Upper lobe of left lung (tissue), 6 donors: ENCODE measurements around the gene SHQ1. TPM values are rescaled to one million over a fixed set of nuclear protein-coding genes. Genes with fewer than 3 reads are reported as not detected.
"Not testable (repeated sequence)": the region's sequence is repeated elsewhere in the genome, so short reads cannot be mapped to it uniquely, and the experiment has no call there.

Experiments used
- ATAC-seq, 2 donors: fragments of 200-7000 bp; cut with Tn5 transposase; one replicate each; pipeline ENCODE4 v1.9.1; 2022; ENCODE audit warnings: mild to moderate bottlenecking in 2 of 2, moderate library complexity in 2 of 2; ENCODE audit not compliant: low FRiP score in 2 of 2
- DNase-seq, 2 donors: peaks; one replicate each; pipeline ENCODE4 v3.0.0-alpha.2; 2019 to 2020
- H3K27ac ChIP-seq, 4 donors: fragments of 200-600 bp; sonication (generic); one replicate each; pipeline ENCODE4 v1.5.1; 2016 to 2019
- H3K27me3 ChIP-seq, 4 donors: fragments of 200-600 bp; sonication (generic); one replicate each; pipeline ENCODE4 v1.5.1; 2017 to 2019
- H3K36me3 ChIP-seq, 4 donors: fragments of 200-600 bp; sonication (generic); one replicate each; pipeline ENCODE4 v1.5.1; 2016 to 2019
- H3K4me1 ChIP-seq, 4 donors: fragments of 200-600 bp; sonication (generic); one replicate each; pipeline ENCODE4 v1.5.1; 2018 to 2019
- H3K4me3 ChIP-seq, 4 donors: fragments of 200-600 bp; sonication (generic); one replicate each; pipeline ENCODE4 v1.5.1; 2017 to 2019; ENCODE audit warnings: mild to moderate bottlenecking in 2 of 4, moderate library complexity in 1 of 4
- H3K9me3 ChIP-seq, 4 donors: fragments of 200-600 bp; sonication (generic); one replicate each; pipeline ENCODE4 v1.5.1; 2018 to 2019
- CTCF ChIP-seq, 6 experiments: fragments of 450-650 bp in 4 of 6; fragments of 200-600 bp in 2 of 6; sonication (generic) in 2 of 6; IDR thresholded peaks; one replicate each; pipeline ENCODE4 v1.5.1; 2016 to 2019; ENCODE audit warnings: antibody characterized with exemption in 6 of 6
- EP300 ChIP-seq, 4 donors: sonication (generic); formaldehyde crosslinking; IDR thresholded peaks; one replicate each; pipeline ENCODE4 v1.5.1; 2017; ENCODE audit warnings: antibody characterized with exemption in 4 of 4, control low read depth in 2 of 4
- POLR2A ChIP-seq, 4 donors: fragments of 450-650 bp; IDR thresholded peaks; one replicate each; pipeline ENCODE4 v1.5.1; 2016 to 2017; ENCODE audit warnings: antibody characterized with exemption in 4 of 4, mild to moderate bottlenecking in 2 of 4
- POLR2AphosphoS5 ChIP-seq, 2 donors: sonication (generic); formaldehyde crosslinking; IDR thresholded peaks; one replicate each; pipeline ENCODE4 v1.5.1; 2017; ENCODE audit warnings: antibody characterized with exemption in 2 of 2
- WGBS, 2 donors: methylation state at CpG; one replicate each; pipeline ENCODE4 v1.1.5; 2017 to 2018; 5-methylcytosine and 5-hydroxymethylcytosine counted together
- total RNA-seq, 6 donors: library from RNA; depleted of rRNA in 4 of 6; stranded (reverse); fragments of >200 nt in 4 of 6; gene quantifications; one replicate each; pipeline versions ENCODE4 v1.1.0 to v1.2.1, GENCODE V29; 2016 to 2021
- donor health status: DM: no; HTN: no; CAD: no; lungs with moderate emphysema.
- donor health status: DM: no; HTN: yes; CAD: no; lungs with severe emphysema.

Gene SHQ1
- total RNA-seq, 6 donors from 2014 or later = 12.0 to 31.4 (median 19.3) TPM

DNA sequence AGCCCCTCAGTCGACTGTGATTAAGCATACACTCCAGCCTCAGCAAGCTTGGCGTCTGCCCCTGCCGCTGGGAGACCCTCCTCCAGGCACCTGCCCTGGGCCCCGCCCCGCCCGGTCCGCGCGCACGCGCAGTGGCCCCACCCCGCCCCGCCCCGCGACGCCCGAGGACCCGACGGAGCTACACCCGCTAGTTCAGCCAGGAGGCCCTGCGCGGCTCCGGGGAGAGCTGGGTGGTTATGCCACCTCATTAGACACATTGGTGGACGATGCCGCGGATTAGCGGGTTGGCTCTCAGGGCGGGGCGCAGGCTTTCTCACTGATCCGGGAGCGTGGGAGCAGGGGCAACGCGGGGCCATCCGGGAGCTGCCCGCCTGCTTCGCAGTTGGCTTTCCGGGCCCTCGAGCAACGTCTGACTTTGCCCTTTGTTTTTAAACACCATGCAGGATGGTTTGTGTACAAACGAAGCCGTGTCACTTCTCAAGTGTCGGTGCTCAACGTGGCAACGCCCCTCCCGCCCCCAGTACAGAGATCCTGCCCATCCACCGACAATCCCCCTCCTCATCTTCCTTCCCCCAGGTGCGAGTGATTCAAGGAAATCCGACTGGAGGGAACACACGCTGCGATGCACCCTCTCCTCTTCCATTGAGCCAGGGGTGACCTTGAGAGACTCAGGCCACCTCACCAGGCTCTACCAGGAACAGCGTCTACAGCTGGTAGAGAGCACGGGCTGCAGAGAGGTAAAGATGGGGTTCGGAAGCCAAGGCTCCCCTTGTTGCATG lies 109.3 kb downstream of the SHQ1 start:
- Histone ChIP-seq H3K36me3 (no peaks in the 10 kb centered on the region), H3K27me3 (no peaks in the 10 kb centered on the region), H3K4me1 (peaks cover 6 to 15% (median 11%) of the 10 kb centered on the region in 4 donors), H3K4me3 (peak overlapping the region in 3 of 4 donors; percentile 29 to 56 (median 54)), H3K9me3 (peaks cover 5 to 7% (median 5%) of the 10 kb centered on the region in 4 donors), H3K27ac (peak overlapping the region in 1 of 4 donors; percentile 60)
- peak; percentile 70 to 75 for ATAC-seq
- 22 to 49% methylated on average over 11 to 30 of the region's 53 CpGs for WGBS, 2 donors
- peak; percentile 50 to 92 for DNase-seq
- TF ChIP-seq POLR2A (IDR thresholded peaks at IDR 0.05) (no peak), EP300 (IDR thresholded peaks at IDR 0.05) (no peak), POLR2AphosphoS5 (IDR thresholded peaks at IDR 0.05) (no peak), CTCF (IDR thresholded peaks at IDR 0.05) (no peak)

DNA sequence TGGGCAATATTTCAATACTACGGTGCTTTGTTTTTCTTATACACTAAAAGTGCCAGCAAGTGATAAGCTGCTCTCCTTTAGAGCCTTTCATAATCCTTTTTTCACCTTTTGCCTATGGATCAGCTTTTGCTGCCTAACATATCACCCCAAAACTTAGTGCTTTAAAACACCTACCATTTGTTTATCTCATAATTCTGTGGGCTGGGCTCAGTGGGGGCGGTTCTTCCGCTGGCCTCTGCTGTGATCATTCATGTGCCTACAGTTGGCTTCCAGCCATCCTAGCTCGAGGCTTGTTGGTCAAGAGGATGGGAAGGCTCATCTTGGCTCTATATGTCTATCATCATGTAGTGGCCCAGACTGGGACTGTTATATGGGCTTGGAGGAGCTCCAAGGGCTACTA lies 113.2 kb downstream of the SHQ1 start:
- H3K36me3 ChIP-seq, H3K27ac ChIP-seq, H3K4me3 ChIP-seq, ATAC-seq, H3K27me3 ChIP-seq, DNase-seq: not testable (repeated sequence)
- H3K9me3 ChIP-seq = peaks cover 5 to 19% (median 14%) of the 10 kb centered on the region in 4 donors
- WGBS, 2 donors = 96 to 97% methylated on average over 3 to 4 of the region's 4 CpGs
- H3K4me1 ChIP-seq = peaks cover 6 to 15% (median 11%) of the 10 kb centered on the region in 4 donors

DNA sequence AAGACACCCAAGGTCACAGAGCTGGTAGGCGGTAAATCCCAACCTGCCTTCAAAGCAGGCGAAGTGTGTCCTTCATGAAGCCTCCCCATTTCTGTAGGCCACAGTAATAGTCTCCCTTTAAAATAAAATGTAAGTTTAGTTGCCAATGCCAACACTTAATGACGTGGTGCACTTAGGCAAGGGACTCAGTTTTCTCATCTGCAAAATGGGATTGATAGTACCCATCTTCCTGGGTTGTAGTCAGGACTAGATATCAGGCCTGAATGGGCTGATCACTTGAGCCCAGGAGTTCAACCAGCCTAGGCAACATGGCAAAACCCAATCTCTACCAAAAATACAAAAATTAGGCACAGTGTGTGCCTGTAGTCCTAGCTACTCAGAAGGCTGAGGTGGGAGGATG lies 114.6 kb downstream of the SHQ1 start:
- 90 to 97% methylated on average over 3 of the region's 3 CpGs for WGBS, 2 donors
- Histone ChIP-seq H3K9me3 (peaks cover 5 to 19% (median 14%) of the 10 kb centered on the region in 4 donors), H3K27ac (no peak overlapping the region), H3K36me3 (no peaks in the 10 kb centered on the region), H3K4me1 (peaks cover 5 to 7% (median 6%) of the 10 kb centered on the region in 4 donors), H3K27me3 (no peaks in the 10 kb centered on the region), H3K4me3 (no peak overlapping the region)
- ATAC-seq (no peak), DNase-seq (no peak)
- TF ChIP-seq EP300 (IDR thresholded peaks at IDR 0.05) = no peak
- no peak for TF ChIP-seq POLR2A (IDR thresholded peaks at IDR 0.05)
- TF ChIP-seq CTCF (IDR thresholded peaks at IDR 0.05) = no peak
- no peak for TF ChIP-seq POLR2AphosphoS5 (IDR thresholded peaks at IDR 0.05)

GRCh38 chr3:72732666-72733345 lies 115.4 kb downstream of the SHQ1 start:
- 84 to 87% methylated on average over 5 of the region's 6 CpGs for WGBS, 2 donors
- H3K27ac ChIP-seq, ATAC-seq, H3K4me3 ChIP-seq, H3K4me1 ChIP-seq, DNase-seq, H3K36me3 ChIP-seq, H3K27me3 ChIP-seq: not testable (repeated sequence)
- peaks cover 5 to 19% (median 14%) of the 10 kb centered on the region in 4 donors for H3K9me3 ChIP-seq

- TF ChIP-seq CTCF (IDR thresholded peaks at IDR 0.05) (no peak), POLR2A (IDR thresholded peaks at IDR 0.05) (no peak), POLR2AphosphoS5 (IDR thresholded peaks at IDR 0.05) (no peak), EP300 (IDR thresholded peaks at IDR 0.05) (no peak)
- Histone ChIP-seq H3K4me3 (no peak overlapping the region), H3K36me3 (no peaks in the 10 kb centered on the region), H3K4me1 (peaks cover 0 to 4% (median 0%) of the 10 kb centered on the region in 4 donors), H3K9me3 (peaks cover 0 to 14% (median 8%) of the 10 kb centered on the region in 4 donors), H3K27ac (no peak overlapping the region), H3K27me3 (no peaks in the 10 kb centered on the region)
- no peak for ATAC-seq
- WGBS, 2 donors = 77 to 85% methylated on average over 16 of the region's 16 CpGs
- DNase-seq = no peak
Observed at GRCh38 chr3:72728958-72729467, 119.2 kb downstream of the SHQ1 start.
